NCI-H460 (cell line): ENCODE measurements around the gene ZSCAN1. TPM values are rescaled to one million over a fixed set of nuclear protein-coding genes. Genes with fewer than 3 reads are reported as not detected.

Experiments
- total RNA-seq: library from RNA; depleted of rRNA; stranded (reverse); fragments of >200 nt; shearing (Covaris generic); gene quantifications from 2 replicates; pipeline ENCODE4 v1.2.3, GENCODE V29; 2014; rRNA removed

Gene ZSCAN1
- total RNA-seq, 1 experiment from 2014 or later, result not detected

Other genes with a start within 250 kb of the ZSCAN1 start
- gene ZNF552, start 219.1 kb upstream of the ZSCAN1 start, total RNA-seq, result 3.1 and 4.9 TPM in 2 replicates
- gene ZNF587B, start 203.7 kb upstream of the ZSCAN1 start, total RNA-seq, result 7.6 and 12.5 TPM in 2 replicates
- 11.5 and 13.9 TPM in 2 replicates for gene ZNF587, start 184.2 kb upstream of the ZSCAN1 start, total RNA-seq
- gene ZNF814, start 145.0 kb upstream of the ZSCAN1 start, total RNA-seq, result 2.1 and 2.5 TPM in 2 replicates
- 5.2 and 5.4 TPM in 2 replicates for gene ZNF417, start 117.4 kb upstream of the ZSCAN1 start, total RNA-seq
- not detected in 2 replicates for gene ZNF418, start 98.6 kb upstream of the ZSCAN1 start, total RNA-seq
- not detected in 2 replicates for gene ZNF256, start 86.3 kb upstream of the ZSCAN1 start, total RNA-seq
- gene C19orf18, start 59.5 kb upstream of the ZSCAN1 start, total RNA-seq, result not detected in 2 replicates
- 2.9 TPM in 2 replicates for gene ZNF606, start 31.2 kb upstream of the ZSCAN1 start, total RNA-seq
- gene ZNF135, start 25.3 kb downstream of the ZSCAN1 start, total RNA-seq, result 0.52 and 0.87 TPM in 2 replicates
- gene ZSCAN18, start 64.2 kb downstream of the ZSCAN1 start, total RNA-seq, result 20.1 and 20.7 TPM in 2 replicates
- 10.9 and 11.3 TPM in 2 replicates for gene ZNF329, start 116.8 kb downstream of the ZSCAN1 start, total RNA-seq
- gene ZNF274, start 149.0 kb downstream of the ZSCAN1 start, total RNA-seq, result 22.4 and 26.2 TPM in 2 replicates
- gene ZNF544, start 194.9 kb downstream of the ZSCAN1 start, total RNA-seq, result 40.4 and 43.4 TPM in 2 replicates
- 5.3 and 6.7 TPM in 2 replicates for gene ZNF8, start 244.9 kb downstream of the ZSCAN1 start, total RNA-seq